Measurements from ENCODE around the gene FIBP.

- no peak for TF ChIP-seq CTCF (conservative IDR thresholded peaks at IDR 0.05)
- no peak for TF ChIP-seq EZH2 (IDR thresholded peaks at IDR 0.05; ENCODE audit: low read depth)
Measured at GRCh38 chr11:65872586-65873317, 15.5 kb downstream of the FIBP start, which contains the start of gene EFEMP2.

Measured in PC-9 (cell line).